ENCODE data around the gene STK39. TPM values are rescaled to one million over a fixed set of nuclear protein-coding genes. Genes with fewer than 3 reads are reported as not detected.

Gene STK39
- total RNA-seq, 1 donor from 2014 or later: 38.1 TPM

- DNase-seq: no peak
Measured at GRCh38 chr2:168241746-168242145, 5.6 kb downstream of the STK39 start.

DNA sequence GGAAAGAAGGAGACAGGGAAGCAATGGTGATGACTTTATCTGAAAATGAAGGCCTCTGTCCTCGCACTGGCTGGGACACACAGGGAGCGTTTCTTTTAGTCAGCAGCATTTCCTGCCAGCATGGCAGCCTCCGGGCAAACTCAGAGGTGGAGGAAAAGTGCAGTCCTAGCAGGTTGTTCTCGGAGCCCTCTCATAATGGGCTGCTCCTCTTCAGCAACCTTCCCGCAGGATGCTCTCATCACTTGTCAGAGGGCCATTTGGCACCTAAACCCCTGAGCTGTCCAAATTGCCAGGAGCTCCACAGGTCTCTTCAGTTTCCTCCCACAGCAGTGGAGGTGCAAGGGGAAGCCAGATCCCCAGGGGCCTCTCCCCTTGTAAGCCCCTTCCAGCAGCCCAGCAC is 6.2 kb downstream of the STK39 start:
- no peak for DNase-seq

- DNase-seq: no peak
Measured at GRCh38 chr2:168239281-168239680, 8.1 kb downstream of the STK39 start.

GRCh38 chr2:168237741-168238140 is 9.7 kb downstream of the STK39 start:
- no peak for DNase-seq

DNA sequence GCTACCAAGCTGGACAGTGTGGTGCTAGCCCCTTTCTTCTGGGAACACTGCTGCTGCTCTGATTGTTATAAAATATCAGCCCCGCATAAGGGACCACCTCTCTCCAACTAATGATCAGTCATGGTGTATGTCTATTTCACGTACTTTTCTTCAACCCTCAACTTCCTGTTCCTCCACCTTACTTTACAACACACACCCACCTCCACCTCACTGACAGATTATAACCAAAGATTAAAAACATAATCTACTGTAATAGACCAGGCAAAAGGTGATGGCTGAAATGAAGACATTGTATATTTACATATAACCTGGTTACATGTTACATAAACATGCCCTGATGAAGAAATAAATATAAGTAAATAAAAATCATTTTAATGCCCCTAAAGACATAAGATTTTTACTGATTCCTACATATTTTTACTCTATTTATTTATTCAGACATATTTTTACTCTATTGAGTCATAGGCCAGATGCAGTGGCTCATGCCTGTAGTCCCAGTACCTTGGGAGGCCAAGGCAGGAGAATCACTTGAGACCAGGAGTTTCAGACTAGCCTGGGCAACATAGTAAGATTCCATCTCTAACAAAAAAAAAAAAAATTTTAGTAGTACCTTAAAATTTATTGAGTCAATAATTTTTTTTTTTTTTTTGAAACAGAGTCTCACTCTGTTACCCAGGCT is 12.8 kb downstream of the STK39 start:
- no peak for DNase-seq

GRCh38 chr2:168233726-168234406 is 13.5 kb downstream of the STK39 start:
- no peak for DNase-seq

DNA sequence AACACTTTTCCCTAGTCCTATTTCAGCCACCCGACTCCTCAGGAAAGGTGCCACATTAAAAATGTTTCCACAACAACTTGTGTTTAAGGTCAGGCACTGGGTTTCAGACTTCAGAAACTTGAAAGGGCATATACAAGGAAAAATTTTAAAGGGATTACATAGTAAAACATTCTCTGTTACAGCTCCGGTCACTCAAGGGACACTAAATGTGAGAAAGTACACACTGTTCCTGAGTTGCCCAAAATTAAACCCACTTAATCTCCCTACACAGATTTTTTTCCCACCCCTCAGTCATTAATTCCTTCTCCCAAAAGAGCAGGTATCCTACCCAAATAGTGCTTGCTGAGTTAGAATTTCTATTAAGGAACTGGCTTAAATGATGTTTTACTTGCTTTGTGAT is 14.2 kb downstream of the STK39 start:
- no peak for DNase-seq

GRCh38 chr2:168231609-168232241 is 15.7 kb downstream of the STK39 start:
- DNase-seq: no peak

- no peak for DNase-seq
Measured at GRCh38 chr2:168230389-168230788, 17.0 kb downstream of the STK39 start.

DNA sequence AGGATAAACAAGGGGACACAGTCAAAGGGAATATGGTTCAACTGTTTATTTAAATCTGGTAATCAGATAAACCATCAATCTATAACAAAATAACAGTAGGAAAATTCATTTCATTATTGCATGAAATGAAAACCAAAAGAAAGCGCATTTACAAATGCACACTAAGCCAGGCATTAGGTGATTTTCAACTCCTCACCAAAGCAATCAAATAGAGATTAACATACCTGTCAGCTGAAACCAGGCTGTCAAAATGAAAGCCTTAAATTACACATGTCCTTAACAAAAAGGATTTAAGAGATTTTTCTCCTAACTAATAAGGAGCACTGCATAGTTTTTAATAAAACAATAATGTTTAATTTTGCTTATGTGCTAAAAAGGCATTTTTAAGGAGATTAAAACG is 23.0 kb downstream of the STK39 start:
- no peak for DNase-seq

DNA sequence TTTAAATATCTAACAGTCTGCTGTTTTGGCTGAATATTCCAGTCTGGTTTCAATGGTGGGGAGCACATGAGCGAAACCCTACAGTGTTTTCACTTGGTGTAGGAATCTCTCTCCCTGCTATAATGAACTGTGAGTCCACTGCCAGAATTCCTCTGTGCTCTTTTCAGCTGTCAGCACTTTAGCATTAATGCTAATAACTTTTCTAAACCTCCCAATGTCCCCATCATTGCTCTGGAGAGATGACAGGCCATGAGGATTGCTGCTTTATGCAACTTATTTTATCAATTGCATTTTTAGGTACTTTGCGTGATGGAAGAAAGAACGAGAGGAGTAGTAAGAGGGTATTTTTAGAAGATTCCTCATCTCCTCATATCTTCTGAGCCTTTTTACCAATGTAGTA is 25.3 kb downstream of the STK39 start:
- DNase-seq: no peak

- no peak for DNase-seq
Measured at GRCh38 chr2:168220965-168221819, 26.2 kb downstream of the STK39 start.

DNA sequence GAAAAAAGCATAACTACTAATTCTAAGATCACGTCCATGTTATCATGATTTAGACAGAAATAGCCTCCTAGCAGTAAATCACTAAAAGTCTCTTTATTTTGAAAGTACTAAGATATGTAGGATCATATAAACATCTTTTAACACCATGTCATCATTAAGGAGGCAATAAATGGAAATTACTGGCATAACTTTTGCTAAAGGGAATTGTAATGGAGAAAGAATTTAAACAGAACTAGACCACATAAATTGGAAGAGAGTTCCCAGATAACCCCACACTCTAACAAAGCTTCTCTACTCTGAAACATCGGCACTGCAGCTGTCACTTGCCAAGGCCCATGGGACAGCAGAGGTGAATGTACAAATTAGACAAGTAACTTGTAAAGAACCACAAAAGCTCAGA is 29.5 kb downstream of the STK39 start:
- DNase-seq: no peak

DNA sequence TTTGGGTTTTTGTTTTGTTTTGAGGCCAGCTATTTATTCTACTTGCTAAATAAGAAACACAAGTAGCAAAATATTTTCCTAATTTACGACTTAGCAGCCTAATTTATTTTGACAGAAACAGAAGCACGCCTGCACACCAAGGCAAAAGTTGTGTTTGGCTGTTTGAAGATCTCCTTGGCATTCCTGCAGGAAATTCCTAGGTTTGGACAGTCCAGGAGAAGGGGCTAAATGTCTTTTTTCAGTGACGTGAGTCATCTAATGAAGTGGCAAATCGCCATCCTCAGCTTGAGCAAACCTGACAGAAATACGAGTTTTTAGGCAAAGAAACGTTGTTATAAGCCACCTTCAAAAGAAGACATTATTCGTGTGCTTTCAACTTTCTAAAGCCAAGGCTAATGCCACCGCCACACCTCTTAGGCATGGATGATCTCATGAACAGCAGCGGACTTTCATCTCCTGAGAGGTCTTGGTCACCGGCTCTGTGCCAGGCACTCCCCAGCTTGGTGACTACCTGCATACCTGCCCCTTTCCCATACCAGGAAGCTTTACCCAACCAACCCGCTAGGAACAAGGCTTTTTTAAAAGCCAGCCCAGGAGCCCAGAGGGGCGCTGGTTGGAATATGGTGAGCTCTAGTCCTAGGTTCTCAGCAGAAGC is 30.9 kb downstream of the STK39 start:
- DNase-seq: no peak

DNA sequence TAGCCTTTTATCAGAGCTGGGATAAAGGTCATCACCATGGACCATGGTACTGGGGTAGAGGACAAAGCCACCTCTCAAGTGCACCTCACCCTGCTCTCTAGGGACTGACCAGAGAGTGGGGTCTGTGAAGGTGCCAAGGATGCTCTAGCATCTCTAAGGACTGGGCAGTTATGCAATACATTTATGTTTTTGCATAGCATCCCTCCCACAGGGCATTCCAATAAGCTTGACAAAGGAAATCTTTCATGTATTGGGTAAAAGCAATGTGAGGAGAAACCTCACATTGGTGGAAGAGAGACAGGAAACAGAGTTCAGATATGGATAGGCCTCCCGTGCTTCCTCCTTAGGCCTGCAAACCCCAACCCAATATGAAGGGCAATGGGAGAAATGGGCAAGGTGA is 31.6 kb downstream of the STK39 start:
- no peak for DNase-seq

DNA sequence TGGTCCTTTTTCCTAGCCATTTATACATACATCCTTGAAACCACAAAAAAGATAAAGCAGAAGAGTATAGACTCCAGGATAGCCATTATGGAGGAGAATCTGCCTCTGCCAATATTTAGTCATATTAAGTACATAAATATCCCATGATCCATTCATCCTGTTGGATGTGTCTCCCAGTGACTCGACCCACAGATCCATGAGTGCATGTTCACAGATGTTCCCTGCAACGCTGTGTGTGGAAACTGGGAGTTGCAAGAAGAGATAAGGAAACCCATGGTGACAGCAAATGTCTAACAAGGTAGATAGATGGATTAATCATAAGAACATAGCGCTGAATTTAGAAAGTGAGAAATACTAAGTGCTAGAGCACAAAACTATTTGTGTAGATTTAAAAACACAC is 34.5 kb downstream of the STK39 start:
- no peak for DNase-seq

DNA sequence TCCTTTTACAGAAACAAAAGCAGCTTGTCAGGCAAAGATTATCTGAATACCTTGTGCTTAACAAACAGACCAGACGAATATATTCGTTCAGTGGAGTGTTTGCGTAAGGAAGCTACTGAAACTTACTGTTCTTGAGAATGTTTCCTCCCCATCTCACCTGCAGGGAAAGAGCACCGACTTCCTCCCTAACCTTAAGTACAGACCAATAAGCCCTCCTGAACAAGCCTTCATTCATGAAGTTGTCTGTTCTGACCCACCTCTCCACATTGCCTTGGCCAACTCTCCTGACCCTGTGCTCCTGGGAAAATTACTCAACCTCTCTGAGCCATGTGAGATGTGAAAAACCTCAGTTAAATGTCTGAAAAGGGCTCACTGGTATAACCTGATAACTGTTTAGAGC is 35.2 kb downstream of the STK39 start:
- DNase-seq: no peak

GRCh38 chr2:168211664-168212163 is 35.7 kb downstream of the STK39 start:
- DNase-seq: no peak

DNA sequence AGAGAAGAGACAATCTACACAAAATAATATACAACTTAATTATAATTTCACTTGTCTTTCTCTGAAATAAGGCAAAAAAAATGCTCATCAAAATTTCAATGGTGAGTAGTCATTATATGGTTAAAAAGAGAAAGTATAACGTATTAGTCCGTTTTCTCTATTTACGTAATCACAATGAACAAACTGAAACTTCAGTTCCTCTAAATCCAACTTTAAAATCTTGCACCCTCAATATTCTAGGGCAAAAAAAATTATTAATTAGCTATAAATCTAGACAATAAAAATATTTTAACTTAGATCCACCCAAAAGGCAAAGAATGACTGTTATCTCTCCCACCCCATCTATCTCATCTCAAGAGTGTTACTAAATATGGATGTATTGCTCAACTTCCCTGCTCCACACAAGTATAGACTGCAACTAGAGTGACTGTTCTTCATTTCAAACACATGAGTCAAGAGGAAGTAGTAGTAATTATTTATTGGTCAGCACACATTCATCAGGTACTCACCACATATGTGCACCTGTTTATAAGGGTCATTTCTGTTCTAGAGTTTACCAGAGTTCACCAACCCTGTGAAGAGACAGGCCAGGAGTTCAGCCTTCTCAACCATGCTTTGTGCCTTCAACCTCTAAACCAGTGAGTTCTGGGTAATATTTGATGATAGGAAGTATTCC is 36.4 kb downstream of the STK39 start:
- DNase-seq: no peak

DNA sequence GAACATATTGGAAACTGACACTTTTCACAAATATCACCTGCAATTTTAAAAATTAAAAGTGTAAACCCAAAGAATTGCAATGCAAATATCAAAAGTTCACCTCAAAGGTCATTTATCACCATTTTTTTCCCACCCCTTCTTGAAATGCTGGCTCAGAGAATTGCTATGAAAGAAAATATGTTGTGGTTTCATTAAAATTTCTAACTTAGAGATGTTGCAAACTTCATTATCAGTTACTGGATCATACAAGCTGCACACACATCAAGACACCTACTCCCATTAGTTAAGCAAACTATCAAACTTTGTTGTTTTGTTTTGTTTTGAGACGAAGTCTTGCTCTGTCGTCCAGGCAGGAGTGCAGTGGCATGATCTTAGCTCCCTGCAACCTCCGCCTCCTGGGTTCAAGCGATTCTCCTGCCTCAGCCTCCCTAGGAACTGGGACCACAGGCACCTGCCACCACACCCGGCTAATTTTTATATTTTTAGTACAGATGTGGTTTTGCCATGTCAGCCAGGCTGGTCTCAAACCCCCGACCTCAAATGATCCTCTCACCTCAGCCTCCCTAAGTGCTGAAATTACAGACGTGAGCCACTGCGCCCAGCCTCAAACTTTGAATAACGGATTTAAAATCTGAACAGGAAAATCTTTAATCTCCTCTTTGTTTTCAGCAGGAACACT is 37.0 kb downstream of the STK39 start:
- no peak for DNase-seq

DNA sequence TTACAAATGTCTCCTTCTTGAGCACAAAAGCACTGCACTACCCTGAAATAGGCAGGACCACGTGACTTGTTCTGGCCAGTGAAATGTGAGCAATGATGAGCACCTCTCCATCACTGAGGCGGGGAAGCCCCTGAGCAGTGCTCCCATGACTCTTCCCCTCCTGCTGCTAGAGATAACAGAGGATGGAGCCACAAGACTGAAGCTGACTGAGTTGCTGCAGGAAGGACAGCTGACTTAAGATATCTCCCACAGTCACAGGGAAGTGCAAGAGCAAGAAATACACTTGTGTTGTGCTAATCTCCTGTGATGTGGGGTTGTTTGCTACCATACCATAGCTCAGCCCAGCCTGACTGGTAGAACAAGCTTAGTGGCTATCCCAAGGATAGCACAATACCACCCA is 38.7 kb downstream of the STK39 start:
- no peak for DNase-seq

Data from occipital lobe (tissue), 2 donors.